RWPE1 (cell line): ENCODE data around the gene ATP8A1.

ENCODE experiments used
- CTCF ChIA-PET: fragments of 350-600 bp; sonication (Branson Sonifier 250); formaldehyde crosslinking; extraction: SDS; loops from one replicate; lab custom pipeline; 2021; lab: Yijun Ruan, JAX
- POLR2A ChIA-PET: fragments of 400-600 bp; formaldehyde crosslinking; extraction: SDS; loops from one replicate; lab custom pipeline; 2020; ENCODE audit warnings: antibody characterized with exemption; ENCODE audit not compliant: low non-redundant PET; lab: Yijun Ruan, JAX
- DNase-seq: peaks from one replicate; pipeline ENCODE4 v3.0.0; 2012; ENCODE audit warnings: low spot score
- H3K27ac ChIP-seq: fragments of 450-650 bp; 2 replicates; pipeline ENCODE4 v1.5.1; 2017
- TF ChIP-seq, protein P1 (sequence below): fragments of 450-650 bp; conservative IDR thresholded peaks from 2 replicates; pipeline ENCODE4 v1.5.1; 2017; ENCODE audit warnings: low read depth, mild to moderate bottlenecking

The ATP8A1 gene

DNA sequence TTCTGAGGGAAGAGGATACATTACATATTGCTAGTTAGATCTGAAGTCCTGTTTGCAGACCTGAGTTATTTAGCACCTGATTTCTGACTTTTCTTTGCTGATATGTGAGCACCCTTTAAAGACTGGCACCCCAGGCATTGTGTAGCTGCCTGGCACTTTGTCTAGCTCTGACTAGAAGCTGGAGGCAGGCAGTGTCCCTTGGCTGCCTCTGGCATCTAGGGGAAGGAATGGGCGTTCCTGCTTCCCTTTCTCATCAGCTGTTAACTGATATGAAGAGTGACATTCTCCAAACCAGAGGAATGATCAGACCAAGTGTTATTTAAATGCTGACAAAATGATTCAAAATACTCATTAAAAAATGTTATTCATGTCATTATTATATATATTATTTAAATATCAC is 289.9 kb downstream of the ATP8A1 start:
- POLR2A ChIA-PET, result no interaction called here
- no peak overlapping the region for H3K27ac ChIP-seq
- TF ChIP-seq, protein P1, sequence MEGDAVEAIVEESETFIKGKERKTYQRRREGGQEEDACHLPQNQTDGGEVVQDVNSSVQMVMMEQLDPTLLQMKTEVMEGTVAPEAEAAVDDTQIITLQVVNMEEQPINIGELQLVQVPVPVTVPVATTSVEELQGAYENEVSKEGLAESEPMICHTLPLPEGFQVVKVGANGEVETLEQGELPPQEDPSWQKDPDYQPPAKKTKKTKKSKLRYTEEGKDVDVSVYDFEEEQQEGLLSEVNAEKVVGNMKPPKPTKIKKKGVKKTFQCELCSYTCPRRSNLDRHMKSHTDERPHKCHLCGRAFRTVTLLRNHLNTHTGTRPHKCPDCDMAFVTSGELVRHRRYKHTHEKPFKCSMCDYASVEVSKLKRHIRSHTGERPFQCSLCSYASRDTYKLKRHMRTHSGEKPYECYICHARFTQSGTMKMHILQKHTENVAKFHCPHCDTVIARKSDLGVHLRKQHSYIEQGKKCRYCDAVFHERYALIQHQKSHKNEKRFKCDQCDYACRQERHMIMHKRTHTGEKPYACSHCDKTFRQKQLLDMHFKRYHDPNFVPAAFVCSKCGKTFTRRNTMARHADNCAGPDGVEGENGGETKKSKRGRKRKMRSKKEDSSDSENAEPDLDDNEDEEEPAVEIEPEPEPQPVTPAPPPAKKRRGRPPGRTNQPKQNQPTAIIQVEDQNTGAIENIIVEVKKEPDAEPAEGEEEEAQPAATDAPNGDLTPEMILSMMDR, result no peak
- DNase-seq, result no peak
- CTCF ChIA-PET, result interaction anchor here (0.5 kb wide), 1 partner anchor 425 kb away, joined by 3 read pairs; no protein-coding TSS in a partner anchor

DNA sequence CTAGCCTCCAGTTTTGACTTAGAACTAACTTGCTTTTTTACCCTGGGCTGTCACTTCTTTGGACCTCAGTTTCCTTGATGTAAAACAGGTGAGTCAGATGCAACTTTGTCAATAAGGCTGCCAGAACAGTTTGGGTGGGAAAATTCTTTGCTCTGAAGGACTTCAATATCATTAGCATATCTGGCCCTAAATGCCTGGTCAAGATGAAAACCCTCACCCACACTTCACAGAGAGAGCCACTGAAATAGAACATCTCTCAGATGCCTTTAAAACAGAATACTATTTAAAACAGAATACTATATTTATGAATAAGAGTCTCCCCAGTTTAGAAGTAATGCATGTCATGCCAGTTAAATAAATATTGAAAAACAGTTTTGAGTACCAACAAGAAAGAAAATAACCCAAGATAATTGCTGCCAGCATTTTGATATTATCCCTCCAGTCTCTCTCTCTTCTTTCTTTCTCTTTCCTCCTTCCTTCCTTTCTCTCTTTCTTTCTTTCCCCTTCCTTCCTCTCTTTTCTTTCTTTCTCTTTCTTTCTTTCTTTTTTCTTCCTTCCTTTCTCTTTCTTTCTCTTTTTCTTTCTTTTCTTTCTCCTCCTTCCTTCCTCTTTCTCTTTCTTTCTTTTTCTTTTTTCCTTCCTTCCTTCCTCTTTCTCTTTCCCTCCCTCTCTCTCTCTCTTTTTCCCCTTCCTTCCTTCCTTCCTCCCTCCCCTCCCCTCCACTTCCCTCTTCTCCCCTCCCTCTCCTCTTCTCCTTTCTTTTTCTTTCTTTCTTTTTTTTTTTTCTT is 292.4 kb downstream of the ATP8A1 start:
- TF ChIP-seq, protein P1, result no peak
- H3K27ac ChIP-seq, result no peak overlapping the region
- no peak for DNase-seq
- ChIA-PET POLR2A (no interaction called here), CTCF (no interaction called here)

DNA sequence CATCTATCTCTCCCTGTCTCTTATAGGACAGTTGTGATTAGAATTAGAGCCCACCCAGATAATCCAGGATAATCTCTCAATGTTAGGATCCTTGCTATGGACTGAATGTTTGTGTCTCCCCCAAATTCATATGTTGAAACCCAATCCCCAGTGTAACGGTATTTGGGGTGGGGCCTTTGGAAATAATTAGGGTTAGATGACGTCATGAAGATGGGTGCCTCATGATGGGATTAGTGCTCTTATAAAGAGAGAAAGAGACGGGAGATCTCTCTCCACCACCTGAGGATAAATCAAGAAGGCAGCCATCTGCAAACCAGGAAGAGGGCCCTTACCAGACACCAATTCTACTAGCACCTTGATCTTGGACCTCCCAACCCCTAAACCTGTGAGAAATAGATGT is 293.3 kb downstream of the ATP8A1 start:
- ChIA-PET CTCF (no interaction called here), POLR2A (no interaction called here)
- no peak overlapping the region for H3K27ac ChIP-seq
- no peak for DNase-seq
- TF ChIP-seq, protein P1, result no peak

DNA sequence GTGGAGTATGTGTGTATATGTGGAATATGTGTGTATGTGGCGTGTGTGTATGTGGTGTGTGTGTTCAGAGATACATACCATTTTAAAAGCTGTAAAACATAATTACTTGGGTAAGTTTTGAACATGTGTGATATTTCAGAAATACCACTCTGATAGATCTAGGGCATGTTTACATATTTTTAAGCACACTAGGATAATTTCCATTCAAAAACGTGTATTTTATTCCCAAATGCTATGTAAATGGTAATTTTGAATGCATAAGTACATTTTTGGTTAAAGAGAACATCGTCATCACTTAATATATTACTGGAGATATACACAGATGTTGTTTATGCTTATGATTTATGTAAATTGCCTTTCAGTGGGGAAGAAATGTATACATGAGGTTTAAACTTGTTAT is 294.3 kb downstream of the ATP8A1 start:
- TF ChIP-seq, protein P1, result no peak
- no peak for DNase-seq
- ChIA-PET POLR2A (no interaction called here), CTCF (no interaction called here)
- H3K27ac ChIP-seq, result no peak overlapping the region

DNA sequence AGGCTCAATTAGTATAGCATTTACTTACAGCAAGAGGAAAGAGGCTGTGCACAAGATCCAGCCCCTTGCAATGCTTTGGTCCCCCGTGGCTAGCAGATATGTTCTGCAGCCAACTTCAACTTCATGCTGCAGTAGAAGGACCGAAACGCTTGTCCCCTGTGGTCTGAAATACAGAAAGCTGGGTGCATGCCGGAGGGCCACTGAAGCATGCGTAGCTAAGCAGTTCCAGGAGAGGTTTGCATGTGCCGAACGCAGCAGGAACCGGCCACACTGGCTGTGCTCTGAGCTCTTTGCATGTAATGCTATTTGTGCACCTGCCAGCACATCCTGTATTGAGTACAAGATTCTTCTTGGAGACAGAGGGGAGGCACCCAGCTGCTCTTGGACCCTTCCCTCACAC is 295.4 kb downstream of the ATP8A1 start:
- ChIA-PET CTCF (no interaction called here), POLR2A (no interaction called here)
- no peak overlapping the region for H3K27ac ChIP-seq
- DNase-seq, result no peak
- TF ChIP-seq, protein P1, result no peak

DNA sequence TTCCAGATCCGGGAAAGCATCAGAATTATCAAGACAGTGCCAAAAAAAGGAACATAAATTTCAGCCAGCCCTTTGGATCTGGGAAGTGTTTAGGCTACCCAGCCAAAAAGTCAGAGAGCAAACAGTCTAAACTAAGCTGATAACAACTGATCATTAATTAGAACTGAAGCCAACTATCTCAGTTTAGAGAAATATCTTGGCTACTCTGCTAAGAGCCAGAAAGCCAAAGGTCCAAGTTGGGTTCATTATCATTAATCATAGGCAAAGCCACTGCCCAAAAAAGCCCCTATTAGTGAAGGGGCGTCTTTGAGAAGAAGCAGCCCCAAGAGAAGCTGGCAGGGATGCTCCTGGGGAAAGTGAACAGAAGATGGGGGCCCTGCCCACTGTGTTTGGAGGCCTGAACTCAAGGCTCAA is 296.6 kb downstream of the ATP8A1 start:
- CTCF ChIA-PET, result no interaction called here

More for the DNA sequence above, 296.6 kb downstream of the ATP8A1 start:
- no peak for DNase-seq
- POLR2A ChIA-PET, result no interaction called here
- H3K27ac ChIP-seq, result no peak overlapping the region
- TF ChIP-seq, protein P1, result no peak
